Neural progenitor cell (in vitro differentiated cells): Measurements from ENCODE around the gene CRLF1.

Experiments used
- EZH2 ChIP-seq: fragments of 200-600 bp; sonication (generic); IDR thresholded peaks from 2 replicates; pipeline ENCODE4 v1.6.1; 2017; ENCODE audit warnings: antibody characterized with exemption, mild to moderate bottlenecking, moderate library complexity
- EZH2phosphoT487 ChIP-seq: fragments of 200-600 bp; sonication (generic); IDR thresholded peaks from 2 replicates; pipeline ENCODE4 v1.6.1; 2017; ENCODE audit warnings: antibody characterized with exemption
- TF ChIP-seq, protein P1 (sequence below): fragments of 200-600 bp; sonication (generic); IDR thresholded peaks from 2 replicates; pipeline ENCODE4 v1.5.1; 2017; ENCODE audit warnings: antibody characterized with exemption, mild to moderate bottlenecking

GRCh38 chr19:18645035-18645511 lies 38.5 kb upstream of the CRLF1 start:
- TF ChIP-seq, protein P1, sequence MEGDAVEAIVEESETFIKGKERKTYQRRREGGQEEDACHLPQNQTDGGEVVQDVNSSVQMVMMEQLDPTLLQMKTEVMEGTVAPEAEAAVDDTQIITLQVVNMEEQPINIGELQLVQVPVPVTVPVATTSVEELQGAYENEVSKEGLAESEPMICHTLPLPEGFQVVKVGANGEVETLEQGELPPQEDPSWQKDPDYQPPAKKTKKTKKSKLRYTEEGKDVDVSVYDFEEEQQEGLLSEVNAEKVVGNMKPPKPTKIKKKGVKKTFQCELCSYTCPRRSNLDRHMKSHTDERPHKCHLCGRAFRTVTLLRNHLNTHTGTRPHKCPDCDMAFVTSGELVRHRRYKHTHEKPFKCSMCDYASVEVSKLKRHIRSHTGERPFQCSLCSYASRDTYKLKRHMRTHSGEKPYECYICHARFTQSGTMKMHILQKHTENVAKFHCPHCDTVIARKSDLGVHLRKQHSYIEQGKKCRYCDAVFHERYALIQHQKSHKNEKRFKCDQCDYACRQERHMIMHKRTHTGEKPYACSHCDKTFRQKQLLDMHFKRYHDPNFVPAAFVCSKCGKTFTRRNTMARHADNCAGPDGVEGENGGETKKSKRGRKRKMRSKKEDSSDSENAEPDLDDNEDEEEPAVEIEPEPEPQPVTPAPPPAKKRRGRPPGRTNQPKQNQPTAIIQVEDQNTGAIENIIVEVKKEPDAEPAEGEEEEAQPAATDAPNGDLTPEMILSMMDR, result no peak
- TF ChIP-seq EZH2 (no peak), EZH2phosphoT487 (no peak)
